AG09309 (cell line): ENCODE data around the gene CPNE4.

ENCODE experiments used
- DNase-seq: peaks from one replicate; pipeline ENCODE4 v3.0.0-alpha.2; 2010; ENCODE audit warnings: low read depth
- H3K4me3 ChIP-seq: 2 replicates; pipeline ENCODE4 v1.5.1; 2011; ENCODE audit warnings: mild to moderate bottlenecking, low read depth, low read length, moderate library complexity; ENCODE audit not compliant: control insufficient read depth
- TF ChIP-seq, protein P1 (sequence below): IDR thresholded peaks from 2 replicates; pipeline ENCODE4 v1.5.1; 2011; ENCODE audit warnings: mild to moderate bottlenecking, low read depth, low read length, inconsistent platforms; ENCODE audit not compliant: insufficient read depth, control insufficient read depth; ENCODE audit errors: missing control alignments

CPNE4 gene

DNA sequence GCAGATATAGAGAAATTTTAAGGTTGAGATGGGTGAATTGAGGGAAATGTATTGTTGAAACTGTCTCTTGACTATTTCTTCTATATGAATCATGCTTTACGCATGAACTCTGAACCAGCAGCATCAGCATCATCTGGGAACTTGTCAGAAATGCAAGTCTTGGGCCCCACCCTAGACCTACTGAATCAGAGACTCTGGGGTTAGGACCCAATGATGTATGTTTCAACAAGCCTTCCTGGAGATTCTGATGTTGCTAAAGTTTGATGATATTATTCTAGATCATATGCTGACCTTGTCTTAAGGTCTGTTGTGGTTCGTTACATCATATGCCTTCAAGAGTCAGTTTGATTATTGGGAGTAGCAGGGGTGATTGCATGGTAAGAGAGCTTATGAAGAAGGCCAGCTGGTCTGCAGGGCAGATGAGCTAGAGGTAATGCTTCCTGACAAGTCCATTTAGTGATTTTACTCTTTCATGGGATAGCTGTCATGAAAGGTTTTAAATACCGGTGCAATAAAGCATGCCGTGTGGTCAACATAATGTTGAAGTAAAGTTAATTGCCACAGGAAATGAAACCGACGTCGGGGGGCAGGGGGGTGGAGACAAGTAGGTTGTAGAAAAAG is 379.6 kb downstream of the CPNE4 start:
- no peak overlapping the region for H3K4me3 ChIP-seq
- TF ChIP-seq, protein P1, sequence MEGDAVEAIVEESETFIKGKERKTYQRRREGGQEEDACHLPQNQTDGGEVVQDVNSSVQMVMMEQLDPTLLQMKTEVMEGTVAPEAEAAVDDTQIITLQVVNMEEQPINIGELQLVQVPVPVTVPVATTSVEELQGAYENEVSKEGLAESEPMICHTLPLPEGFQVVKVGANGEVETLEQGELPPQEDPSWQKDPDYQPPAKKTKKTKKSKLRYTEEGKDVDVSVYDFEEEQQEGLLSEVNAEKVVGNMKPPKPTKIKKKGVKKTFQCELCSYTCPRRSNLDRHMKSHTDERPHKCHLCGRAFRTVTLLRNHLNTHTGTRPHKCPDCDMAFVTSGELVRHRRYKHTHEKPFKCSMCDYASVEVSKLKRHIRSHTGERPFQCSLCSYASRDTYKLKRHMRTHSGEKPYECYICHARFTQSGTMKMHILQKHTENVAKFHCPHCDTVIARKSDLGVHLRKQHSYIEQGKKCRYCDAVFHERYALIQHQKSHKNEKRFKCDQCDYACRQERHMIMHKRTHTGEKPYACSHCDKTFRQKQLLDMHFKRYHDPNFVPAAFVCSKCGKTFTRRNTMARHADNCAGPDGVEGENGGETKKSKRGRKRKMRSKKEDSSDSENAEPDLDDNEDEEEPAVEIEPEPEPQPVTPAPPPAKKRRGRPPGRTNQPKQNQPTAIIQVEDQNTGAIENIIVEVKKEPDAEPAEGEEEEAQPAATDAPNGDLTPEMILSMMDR: no peak
- no peak for DNase-seq

DNA sequence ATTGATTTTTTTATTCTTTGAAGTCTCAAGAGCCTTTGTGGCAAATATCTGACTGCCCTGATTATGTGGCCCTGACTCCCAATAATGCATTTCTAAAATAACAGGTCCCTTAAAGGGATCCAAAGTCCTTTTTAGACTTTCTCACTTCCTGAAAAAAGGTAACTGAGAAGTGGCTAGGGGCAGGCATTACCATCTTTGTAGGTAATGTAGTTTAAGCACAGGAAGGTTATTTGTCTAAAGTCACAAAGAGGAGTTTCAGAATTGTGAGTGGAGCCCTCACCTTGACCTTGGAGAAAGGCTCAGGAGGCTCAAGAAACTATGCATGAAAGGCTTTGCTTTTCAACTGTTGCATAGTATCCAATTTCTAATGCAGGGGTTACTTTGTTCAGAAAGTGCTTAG is 389.2 kb downstream of the CPNE4 start:
- TF ChIP-seq, protein P1: no peak
- no peak overlapping the region for H3K4me3 ChIP-seq
- DNase-seq: no peak

DNA sequence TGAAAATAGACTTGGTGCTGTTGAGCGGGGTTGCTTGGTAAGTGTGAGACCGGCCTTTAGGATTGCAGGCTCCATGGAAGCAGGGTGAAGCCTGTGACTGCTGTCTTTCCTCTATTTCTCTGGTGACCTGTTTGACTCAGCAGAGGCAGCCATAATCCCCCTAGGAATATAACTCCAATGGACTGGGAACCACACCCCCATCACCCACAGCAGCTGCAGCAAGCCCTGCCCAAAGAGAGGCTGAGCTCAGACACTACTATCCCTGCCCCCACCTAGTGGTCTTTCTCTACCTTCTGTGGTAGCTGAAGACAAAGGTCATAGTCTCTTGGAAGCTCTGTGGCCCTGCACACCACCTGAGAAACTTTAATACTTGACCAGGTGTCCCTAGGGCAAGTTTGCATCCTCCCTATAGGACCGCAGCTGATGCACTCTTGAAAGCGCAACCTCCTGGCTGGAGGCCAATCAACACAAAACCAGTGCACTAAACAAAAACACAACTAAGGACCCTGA is 398.5 kb downstream of the CPNE4 start:
- DNase-seq: no peak
- TF ChIP-seq, protein P1: no peak
- H3K4me3 ChIP-seq: no peak overlapping the region

DNA sequence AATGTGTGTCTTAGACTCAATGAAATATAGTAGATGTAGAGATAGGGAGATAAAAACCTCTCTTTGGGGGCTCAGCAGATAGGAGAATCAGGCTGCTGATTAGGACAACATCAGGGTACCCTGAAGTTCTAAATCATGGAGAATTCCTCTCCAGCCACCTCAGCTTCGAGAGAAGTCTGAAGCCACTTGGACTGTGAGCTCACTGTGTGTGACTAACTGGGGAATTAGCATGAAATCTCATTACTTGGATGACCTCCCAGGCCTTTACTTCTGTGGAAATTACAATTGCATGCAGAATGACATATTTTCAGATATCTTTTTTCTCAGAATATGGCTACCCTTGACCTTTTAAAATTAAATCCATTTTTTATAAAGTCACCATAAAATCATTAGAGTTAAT is 404.0 kb downstream of the CPNE4 start:
- no peak overlapping the region for H3K4me3 ChIP-seq
- DNase-seq: no peak
- TF ChIP-seq, protein P1: no peak

DNA sequence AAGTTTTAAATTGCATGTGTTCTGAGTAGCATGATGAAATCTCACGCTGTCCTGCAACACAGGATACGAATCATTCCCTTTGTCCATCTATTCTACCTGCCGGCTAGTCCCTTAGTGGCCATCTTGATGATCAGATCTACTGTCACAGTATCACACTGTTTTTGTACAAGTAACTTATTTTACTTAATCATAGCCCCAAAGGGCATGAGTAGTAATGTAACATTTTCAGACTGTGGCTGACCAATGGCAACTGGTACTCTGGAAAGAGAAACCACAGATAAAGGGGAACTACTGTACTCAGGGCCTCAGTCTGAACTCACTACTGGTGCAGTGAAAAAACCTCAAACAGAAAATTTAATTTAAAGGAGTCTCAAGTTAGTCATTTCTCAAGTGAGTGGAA is 404.7 kb downstream of the CPNE4 start:
- TF ChIP-seq, protein P1: no peak
- no peak overlapping the region for H3K4me3 ChIP-seq
- no peak for DNase-seq

DNA sequence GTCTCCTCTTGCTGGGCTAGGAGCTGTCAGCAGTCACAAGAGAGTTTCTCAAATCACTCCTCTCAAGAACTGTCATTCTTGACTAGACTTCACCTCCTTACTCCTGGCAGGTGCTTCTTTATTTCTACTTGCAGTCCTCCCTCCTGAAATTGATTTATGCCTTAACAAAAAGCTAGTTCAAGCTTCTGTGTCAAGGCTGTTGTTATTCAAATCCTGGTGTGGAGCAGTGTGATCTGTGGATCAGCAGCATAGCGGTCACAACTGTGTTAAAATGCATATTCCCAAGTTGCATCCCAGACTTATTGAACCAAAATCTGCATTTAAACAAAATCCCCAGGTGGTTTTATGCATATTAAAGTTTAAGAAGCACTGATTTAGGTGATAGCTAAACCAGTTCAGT is 411.4 kb downstream of the CPNE4 start:
- no peak overlapping the region for H3K4me3 ChIP-seq
- DNase-seq: no peak
- TF ChIP-seq, protein P1: no peak
